HG02852 (cell line): ENCODE measurements around the gene GPAM.
"Not testable (repeated sequence)": the region's sequence is repeated elsewhere in the genome, so short reads cannot be mapped to it uniquely, and the experiment has no call there.

ENCODE experiments used
- ATAC-seq: cut with Tn5 transposase; IDR thresholded peaks from one replicate; pipeline ENCODE4 v1.9.1; 2021; ENCODE audit warnings: mild to moderate bottlenecking, moderate library complexity; ENCODE audit not compliant: unreplicated experiment

The GPAM gene

GRCh38 chr10:112216151-112216550, 32.6 kb upstream of the GPAM start:
- ATAC-seq = no peak

GRCh38 chr10:112215342-112215774, 31.8 kb upstream of the GPAM start:
- no peak for ATAC-seq

GRCh38 chr10:112214298-112214926, 30.8 kb upstream of the GPAM start:
- no peak for ATAC-seq

- ATAC-seq = no peak
Measured at GRCh38 chr10:112213836-112214235, 30.3 kb upstream of the GPAM start.

- ATAC-seq = peak; percentile 77
Measured at GRCh38 chr10:112213098-112213823, 29.7 kb upstream of the GPAM start.

GRCh38 chr10:112210666-112211065, 27.1 kb upstream of the GPAM start:
- no peak for ATAC-seq

- ATAC-seq = no peak
Measured at GRCh38 chr10:112209684-112210131, 26.1 kb upstream of the GPAM start.

GRCh38 chr10:112208997-112209396, 25.4 kb upstream of the GPAM start:
- ATAC-seq = no peak

GRCh38 chr10:112208292-112208691, 24.7 kb upstream of the GPAM start:
- ATAC-seq = no peak

- ATAC-seq = peak; percentile 70
Measured at GRCh38 chr10:112203328-112204076, 19.9 kb upstream of the GPAM start.

- peak; percentile 86 for ATAC-seq
Measured at GRCh38 chr10:112202561-112203241, 19.1 kb upstream of the GPAM start.

- no peak for ATAC-seq
Measured at GRCh38 chr10:112202076-112202475, 18.5 kb upstream of the GPAM start.

- ATAC-seq = no peak
Measured at GRCh38 chr10:112201334-112201733, 17.8 kb upstream of the GPAM start.

- not testable (repeated sequence) for ATAC-seq
Measured at GRCh38 chr10:112200259-112200658, 16.7 kb upstream of the GPAM start.

GRCh38 chr10:112197662-112198061, 14.1 kb upstream of the GPAM start:
- not testable (repeated sequence) for ATAC-seq

GRCh38 chr10:112195224-112195623, 11.7 kb upstream of the GPAM start:
- no peak for ATAC-seq

GRCh38 chr10:112191791-112192190, 8.2 kb upstream of the GPAM start:
- no peak for ATAC-seq

GRCh38 chr10:112191041-112191590, 7.6 kb upstream of the GPAM start:
- no peak for ATAC-seq

- no peak for ATAC-seq
Measured at GRCh38 chr10:112189465-112189864, 5.9 kb upstream of the GPAM start.

GRCh38 chr10:112187527-112187926, 4.0 kb upstream of the GPAM start:
- no peak for ATAC-seq

- ATAC-seq = no peak
Measured at GRCh38 chr10:112185959-112186358, 2.4 kb upstream of the GPAM start.
